NAMALWA (cell line): ENCODE data around the gene ZNF624.
"Not testable (repeated sequence)": the region's sequence is repeated elsewhere in the genome, so short reads cannot be mapped to it uniquely, and the experiment has no call there.

Experiments
- DNase-seq: peaks from one replicate; pipeline ENCODE4 v3.0.0-alpha.2; 2015; ENCODE audit warnings: low spot score

ZNF624 gene

GRCh38 chr17:16653367-16654041, at the start of gene ZNF624:
Gene ZNF624 (minus strand): TSS chr17:16653850.
- peak; percentile 75 for DNase-seq

DNA sequence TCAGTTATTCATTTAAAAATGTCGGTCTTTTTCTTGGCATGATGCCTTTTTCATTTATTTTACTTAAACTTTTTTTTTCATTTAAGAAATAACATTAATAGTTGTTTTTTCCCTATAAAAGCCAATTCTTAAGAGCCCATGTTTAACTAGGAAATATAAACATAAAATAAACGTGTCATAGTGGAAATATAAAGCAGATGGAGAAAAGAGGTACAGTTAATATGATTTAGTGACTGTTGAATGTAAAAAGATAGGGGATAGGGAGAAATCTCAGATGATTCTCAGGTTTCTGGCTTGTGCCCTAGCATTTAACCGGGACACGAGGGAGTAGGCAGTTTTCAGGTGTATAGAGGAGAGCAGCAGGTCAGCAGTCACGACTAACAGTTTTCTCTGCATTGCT, 44.0 kb upstream of the ZNF624 start:
- DNase-seq, result not testable (repeated sequence)

DNA sequence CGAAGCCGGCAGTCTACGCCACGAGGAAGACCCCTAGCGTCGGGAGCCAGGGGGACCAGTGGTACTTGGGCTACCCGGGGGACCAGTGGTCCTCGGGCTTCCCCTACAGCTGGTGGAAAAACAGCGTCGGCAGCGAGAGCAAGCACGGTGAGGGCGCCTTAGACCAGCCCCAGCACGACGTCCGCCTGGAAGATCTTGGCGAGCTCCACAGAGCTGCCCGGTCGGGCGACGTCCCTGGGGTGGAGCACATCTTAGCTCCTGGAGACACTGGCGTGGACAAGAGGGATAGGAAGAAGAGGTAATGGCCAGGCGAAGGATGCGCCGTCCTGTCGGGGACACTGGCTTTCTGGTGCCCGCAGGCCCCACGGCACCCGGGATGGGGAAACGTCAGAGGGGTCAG, 36.8 kb upstream of the ZNF624 start:
- not testable (repeated sequence) for DNase-seq

DNA sequence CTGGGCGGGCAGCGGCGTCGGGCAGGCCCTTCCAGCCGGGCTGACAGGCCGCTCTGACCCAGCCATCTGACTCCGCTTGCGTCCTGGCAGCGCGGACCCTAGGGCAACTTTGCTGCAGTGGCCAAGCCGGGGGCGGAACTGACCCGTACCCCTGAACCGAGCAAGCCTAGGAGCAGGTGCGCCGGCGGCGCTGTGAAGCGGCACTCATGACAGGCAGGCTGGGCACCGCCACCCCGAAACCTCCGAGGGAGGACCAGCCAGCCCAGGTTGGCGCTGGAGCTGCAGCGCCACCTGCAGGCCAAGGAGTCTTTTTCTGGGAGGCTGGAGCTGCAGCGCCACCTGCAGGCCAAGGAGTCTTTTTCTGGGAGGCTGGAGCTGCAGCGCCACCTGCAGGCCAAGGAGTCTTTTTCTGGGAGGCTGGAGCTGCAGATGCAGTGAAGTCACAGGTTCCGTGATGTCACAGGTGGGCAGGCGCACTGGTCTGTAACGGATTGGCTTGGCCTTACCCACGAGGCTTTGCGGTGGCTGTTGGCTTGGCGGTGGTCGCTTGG, 36.2 kb upstream of the ZNF624 start, which contains the start of gene CCDC144A:
CCDC144A (plus strand) TSS at position 511 of the 551 bp plus-strand sequence. CDS start 160 bp downstream, outside the sequence.
- peak; percentile 61 for DNase-seq

DNA sequence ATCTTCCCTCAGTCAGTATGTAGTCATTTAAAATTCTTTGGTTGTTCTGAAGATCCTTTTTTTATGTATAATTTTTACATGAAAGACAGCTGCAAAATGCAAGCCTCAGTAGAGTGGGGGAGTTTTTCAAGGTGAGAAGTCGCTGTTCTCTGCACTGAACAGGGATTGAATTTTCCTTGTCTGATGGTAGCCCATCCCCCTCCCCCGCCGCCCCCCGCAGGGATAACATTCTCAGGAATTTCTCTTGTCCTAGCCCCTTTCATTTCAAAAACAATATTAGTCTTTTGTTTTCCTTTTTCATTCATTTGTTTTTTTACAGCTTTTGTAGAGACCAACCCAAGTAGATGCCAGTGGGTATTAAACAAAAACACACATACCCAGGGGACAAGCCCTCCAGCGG, 33.5 kb upstream of the ZNF624 start:
- DNase-seq, result not testable (repeated sequence)

DNA sequence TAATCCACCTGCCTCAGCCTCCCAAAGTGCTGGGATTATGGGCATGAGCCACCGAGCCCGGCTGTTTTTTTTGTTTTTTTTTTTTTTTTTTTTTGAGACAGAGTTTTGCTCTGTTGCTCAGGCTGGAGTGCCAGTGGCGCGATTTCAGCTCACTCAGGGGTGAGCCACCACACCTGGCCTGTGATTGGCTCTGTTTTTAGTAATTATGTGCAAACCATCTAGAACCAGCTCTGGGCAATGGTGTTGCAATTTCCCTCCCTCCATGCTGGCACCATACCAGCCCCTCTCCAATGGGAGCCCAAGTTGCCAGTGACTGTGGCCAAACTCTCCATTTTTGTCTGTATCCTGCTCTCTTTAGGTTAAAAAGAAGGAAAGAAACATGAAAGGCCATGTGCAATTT, 32.4 kb upstream of the ZNF624 start:
- DNase-seq, result not testable (repeated sequence)

GRCh38 chr17:16683290-16684138, 29.9 kb upstream of the ZNF624 start:
- not testable (repeated sequence) for DNase-seq

DNA sequence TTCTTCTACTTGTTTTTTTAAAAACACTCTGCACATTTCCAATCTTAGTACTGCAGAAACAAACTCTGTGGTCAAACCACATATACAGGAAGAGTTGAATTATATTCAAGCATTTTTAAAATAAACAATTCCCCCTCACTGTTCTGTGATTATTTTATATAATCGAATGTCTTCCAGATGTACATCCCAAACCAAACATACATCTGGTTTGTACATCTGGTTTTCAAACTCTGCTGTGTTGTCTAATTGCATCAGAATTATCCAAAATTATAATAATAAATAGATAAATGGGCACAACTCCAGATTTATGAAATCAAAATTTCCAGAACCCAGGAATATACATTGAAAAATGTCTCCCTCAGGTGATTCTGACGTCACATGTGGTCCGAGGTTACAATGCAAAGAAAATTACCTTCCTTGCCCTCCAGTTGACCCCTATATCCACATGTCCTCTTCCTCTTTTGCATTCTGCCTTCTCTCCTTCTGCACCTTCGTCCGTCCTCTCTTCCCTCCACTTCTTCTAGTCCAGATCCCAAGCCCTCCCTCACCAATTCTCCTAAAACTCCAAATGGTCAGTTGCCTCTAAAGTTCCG, 23.1 kb upstream of the ZNF624 start:
- no peak for DNase-seq

- DNase-seq, result not testable (repeated sequence)
These were observed 13.4 kb upstream of the ZNF624 start for GRCh38 chr17:16666907-16667636.

GRCh38 chr17:16666553-16666906, 12.9 kb upstream of the ZNF624 start:
- not testable (repeated sequence) for DNase-seq

GRCh38 chr17:16662936-16663335, 9.3 kb upstream of the ZNF624 start:
- no peak for DNase-seq

GRCh38 chr17:16661217-16661616, 7.6 kb upstream of the ZNF624 start:
- DNase-seq, result no peak

DNA sequence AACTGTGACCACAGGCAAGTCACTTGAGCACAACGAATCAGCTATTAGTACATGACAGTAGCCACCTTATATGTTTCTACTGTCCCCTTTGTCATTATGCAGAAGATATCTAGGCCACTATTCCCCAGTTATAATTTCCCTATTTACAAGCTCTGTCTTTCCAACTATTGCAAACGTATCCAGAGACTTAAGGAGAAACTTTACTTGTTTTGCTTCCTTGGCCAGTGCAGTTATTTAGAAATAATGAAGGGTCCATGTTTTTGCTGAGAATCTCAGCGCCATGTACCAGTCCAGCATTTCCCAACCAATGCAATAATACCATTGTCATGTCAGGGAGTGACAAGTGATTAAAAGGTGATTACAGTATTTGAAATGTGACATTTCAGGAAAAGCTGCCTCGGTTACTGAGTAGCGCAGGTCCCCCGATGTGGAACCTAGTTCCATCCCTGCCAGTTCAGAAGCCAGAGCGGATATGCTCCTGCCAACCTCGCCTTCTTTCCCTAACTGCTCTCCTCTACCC, 743 bp downstream of the ZNF624 start:
- peak; percentile 4 for DNase-seq

GRCh38 chr17:16652252-16652651, 1.4 kb downstream of the ZNF624 start:
- DNase-seq, result no peak

GRCh38 chr17:16649585-16649984, 4.1 kb downstream of the ZNF624 start:
- DNase-seq, result no peak

GRCh38 chr17:16639438-16639837, 14.2 kb downstream of the ZNF624 start:
- no peak for DNase-seq

DNA sequence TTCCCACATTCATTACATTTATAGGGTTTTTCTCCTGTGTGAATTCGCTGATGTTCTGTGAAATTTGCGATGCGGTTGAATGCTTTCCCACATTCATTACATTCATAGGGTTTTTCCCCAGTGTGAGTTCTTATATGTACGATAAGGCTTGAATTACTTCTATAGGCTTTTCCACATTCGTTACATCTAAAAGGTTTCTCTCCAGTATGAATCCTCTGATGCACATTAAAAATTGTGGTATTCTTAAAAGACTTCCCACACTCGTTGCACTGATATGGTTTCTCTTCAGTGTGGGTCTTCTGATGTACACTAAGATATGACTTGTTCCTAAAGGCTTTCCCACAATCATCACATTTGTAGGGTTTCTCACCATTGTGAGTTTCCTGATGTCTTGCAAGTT, 30.4 kb downstream of the ZNF624 start:
- no peak for DNase-seq

DNA sequence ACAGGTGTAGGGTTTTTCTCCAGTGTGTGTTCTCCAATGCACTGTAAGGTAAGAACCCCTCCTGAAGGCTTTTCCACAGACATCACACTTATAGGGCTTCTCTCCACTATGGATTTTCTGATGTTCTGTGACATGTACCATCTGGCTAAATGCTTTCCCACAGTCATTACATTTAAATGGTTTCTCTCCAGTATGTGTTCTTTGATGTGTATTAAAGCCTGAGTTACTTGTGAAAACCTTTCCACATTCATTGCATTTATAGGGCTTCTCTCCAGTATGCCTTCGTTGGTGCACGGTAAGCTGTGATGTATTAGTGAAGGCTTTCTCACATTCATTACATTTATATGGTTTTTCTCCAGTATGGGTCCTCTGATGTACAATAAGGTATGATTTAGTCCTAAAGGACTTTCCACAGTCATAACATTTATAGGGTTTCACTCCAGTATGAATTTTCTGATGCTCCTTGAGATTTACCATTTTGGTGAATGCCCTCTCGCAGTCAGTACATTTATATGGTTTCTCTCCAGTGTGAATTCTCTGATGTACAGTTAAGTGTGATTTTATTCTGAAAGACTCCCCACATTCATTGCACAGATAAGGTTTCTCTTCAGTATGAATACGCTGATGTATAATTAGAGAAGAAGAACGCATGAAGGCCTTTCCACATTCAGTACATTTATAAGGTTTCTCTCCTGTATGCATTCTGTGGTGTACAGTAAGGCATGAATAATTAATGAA, 30.9 kb downstream of the ZNF624 start:
- no peak for DNase-seq

- no peak for DNase-seq
These were observed 36.1 kb downstream of the ZNF624 start for GRCh38 chr17:16617481-16618060.

DNA sequence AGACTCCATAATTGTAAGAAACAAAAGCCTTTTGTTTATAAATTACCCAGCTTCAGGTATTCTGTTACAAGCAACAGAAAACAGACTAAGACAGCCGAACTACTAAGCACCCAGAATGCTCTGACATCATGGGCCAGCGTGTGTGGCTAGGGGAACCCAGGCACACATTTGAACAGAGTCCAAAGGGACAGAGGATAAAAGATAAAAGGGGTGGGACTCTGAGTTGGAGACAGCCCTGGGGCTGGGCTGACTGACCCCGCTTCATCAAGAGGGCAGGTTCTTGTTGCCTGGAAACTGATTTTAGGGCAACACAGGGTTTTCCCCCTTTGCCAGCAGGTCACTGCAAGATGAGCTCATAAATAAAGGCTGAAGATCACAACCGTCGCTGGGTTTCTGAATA, 54.1 kb downstream of the ZNF624 start:
- no peak for DNase-seq
